D341Med (cell line): ENCODE data around the gene LRRC15.

Experiments
- DNase-seq: peaks from one replicate; pipeline ENCODE4 v3.0.0; 2012; ENCODE audit warnings: low spot score

LRRC15 gene

DNA sequence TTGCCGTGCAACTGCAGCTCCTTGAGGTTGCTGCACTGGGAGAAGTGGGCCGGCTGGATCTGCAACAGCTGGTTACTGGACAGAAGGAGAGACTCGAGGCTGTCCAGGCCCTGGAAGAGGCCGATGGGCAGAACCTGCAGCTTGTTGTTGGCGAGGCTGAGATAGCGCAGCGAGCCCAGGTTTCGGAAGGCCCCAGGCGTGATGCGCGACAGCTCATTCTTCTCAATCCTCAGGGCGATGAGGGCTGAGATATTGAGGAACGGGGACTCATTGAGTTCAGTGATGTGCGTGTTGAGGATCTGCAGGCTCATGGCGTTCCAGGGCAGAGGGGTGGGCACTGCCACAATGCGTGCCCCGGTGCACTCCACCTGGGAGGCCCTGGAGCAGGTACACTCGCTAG, 9.0 kb downstream of the LRRC15 start:
- no peak for DNase-seq

DNA sequence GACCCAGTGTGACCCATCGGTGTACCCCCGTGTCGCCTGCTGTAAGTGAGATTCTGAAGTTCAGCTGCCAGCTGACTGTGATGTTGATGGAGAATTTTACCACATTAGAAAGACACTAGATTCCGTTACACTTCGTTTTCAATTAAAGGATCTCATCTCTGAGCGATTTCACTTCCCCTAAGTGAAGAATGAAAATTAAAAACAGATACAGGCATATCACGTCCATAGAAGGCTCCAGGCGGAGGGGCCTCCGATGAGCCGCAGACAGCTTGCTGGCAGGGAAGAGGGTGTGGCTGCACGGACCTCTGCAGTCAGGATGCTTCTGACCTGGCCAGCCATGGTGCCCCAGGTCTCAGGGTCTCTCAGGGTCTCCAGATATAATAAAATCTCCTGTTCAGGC, 11.9 kb downstream of the LRRC15 start:
- DNase-seq = no peak

DNA sequence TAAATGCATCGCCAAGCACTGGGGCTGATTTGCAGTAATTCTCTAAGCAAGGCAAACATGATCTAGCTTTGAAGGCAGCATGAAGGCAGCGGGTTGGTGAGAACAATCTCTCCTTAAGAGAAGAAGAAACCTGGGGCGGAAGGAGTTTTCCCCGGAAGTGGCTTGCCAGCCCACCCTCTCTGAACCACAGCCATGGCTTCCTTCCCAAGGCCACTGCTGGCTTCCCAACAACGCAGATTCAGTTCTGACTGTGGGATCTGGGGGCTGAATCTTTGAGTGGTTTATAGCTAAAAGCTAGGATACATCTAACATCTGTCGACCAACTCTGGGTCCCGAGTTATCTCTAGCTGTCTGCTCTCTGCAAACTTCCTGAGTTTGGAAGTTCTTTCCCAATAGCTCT, 14.2 kb downstream of the LRRC15 start:
- no peak for DNase-seq

DNA sequence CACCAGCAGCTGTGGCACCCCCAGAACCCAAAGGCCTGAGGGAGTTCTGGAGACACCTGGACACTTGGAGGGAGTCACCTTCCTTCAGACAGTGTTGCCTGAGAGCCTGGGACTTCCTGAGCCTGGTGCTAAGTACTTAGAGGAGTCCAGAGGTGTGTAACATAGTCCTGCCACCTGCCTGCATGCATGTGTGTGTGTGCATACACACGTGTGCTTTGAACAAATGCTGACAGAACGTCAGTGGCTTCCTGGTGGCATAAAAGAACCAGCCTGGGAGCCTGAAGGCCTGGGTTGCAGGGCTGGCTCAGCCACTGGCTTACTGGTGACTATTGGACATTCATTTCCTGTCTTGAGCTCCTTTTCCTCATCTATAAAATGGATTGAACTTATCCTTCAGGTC, 15.2 kb downstream of the LRRC15 start:
- no peak for DNase-seq

DNA sequence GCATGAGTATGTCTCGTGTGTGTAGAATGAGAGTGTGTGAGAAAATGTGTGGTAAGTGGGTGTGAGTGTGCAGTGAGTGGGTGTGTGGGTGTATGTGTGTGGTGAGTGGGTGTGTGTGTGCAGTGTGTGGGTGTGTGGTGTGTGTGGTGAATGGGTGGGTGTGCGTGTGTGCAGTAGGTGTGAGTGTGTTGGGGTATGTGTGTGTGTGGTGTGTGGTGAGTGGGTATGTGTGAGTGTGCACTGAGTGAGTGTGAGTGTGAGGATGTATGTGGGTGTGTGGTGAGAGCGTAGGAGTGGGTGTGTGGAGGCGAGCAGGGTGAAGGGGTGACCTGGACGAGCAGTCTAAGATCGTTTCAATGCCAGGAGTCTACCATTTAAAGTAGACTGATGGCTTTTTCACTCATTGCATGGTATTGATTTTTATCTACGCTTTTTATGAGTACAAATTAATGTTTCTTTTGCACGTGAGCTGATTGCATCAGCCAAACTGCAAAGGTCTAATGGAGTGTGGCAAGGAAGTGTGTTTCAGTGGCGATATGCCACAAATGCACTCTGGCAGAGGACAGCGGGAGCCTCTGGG, 16.8 kb downstream of the LRRC15 start:
- no peak for DNase-seq

DNA sequence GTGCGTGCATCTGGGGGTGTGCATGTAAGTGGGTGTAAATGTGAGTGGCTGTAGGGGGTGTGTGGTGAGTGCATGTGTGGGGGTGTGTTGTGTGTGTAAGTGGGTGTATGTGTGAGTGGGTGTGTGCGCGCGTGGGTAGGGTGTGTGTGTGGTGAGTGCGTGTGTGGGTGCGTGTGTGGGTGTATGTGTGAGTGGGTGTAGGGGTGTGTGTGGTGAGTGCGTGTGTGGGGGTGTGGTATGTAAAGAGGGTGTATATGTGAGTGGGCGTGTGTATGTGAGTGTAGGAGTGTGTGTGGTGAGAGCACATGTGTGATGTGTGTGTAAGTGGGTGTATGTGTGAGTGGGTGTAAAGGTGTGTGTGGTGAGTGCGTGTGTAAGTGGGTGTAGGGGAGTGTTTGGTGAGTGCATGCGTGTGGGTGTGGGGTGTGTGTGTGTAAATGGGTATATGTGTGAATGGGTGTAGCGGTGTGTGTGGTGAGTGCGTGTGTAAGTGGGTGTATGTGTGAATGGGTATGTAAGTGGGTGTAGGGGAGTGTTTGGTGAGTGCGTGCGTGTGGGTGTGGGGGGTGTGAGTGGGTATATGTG, 17.5 kb downstream of the LRRC15 start:
- no peak for DNase-seq

DNA sequence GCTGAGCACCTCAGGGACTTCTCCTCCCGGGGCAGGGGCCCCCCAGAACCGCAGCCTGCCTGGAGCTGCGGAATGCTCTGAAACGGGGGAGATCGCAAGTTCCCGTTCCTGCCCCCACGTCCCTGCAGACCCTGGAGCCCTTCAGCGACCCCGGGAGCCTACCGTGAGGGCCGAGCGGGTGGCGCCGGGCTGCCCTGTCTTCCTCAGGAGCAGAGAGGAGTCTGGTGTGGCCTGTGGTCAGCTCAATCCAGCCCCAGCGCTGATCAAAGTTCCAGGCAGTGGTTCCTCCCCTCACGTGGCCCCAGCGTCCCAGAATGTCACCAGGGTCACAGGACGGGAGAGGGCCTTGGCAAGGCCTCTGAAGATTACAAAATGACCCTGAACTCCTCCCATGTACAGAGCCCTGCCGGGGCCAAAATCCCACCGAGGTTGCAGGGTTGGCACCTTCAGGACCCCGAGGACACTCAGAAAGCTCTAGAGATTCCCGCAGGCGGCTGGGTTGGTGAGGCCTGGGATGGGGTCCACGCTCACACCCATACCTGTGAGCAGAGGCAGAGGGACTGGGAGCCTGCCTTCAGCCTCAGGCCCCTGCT, 18.4 kb downstream of the LRRC15 start, which contains the start of gene CPN2:
Gene CPN2 (minus strand): TSS at position 249 of the 593 bp plus-strand sequence. CDS start 8,626 bp downstream, outside the sequence.
- no peak for DNase-seq

DNA sequence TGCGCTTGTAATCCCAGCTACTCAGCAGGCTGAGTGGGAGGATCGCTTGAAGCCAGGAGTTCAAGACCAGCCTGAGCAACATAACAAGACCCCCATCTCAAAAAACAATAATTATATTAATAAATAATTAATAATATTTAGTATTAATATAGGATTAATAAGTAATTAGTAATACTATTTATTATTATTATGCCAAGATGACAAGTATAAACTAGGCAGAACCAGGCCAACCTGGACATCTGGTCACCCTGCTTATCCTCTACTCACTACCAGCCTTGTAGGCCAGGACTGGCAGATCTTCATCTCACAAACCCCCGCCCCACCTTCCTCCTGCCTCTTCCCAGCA, 18.8 kb downstream of the LRRC15 start:
- DNase-seq = no peak

DNA sequence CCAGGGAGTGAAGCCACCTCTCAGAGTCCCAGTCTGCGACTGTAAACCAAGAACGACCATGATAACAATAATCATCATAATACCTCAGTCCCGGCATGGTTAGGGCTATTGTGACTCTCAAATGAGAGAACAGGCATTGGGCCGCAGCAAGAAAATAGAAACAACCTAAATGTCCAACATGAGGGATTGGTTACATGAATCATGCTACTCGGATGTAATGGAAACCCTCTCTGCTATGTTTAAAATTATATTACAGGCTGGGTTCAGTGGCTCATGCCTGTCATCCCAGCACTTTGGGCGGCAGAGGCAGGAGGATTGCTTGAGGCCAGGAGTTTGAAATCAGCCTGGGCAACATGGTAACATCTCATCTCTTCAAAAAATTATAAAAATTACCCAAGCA, 21.2 kb downstream of the LRRC15 start:
- DNase-seq = no peak

DNA sequence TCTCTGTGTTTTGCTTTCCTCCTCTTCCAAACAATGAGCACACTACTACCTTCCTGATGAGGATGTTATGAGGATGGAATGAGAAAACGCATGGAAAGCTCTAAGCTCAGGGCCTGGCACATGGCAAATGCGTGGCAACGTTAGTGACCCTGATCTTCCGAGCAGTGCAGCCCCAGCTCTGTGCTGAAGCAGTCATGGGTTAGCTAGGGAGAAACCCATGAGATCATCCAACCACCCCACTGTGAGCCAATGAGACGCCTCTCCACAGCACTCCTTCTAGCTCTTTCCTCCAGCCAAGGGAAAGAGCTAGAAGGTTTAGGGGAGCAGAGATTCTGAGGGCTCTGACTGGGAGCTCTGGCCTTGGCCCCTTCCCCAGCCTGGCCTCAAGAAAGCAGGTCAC, 22.9 kb downstream of the LRRC15 start:
- DNase-seq = no peak

DNA sequence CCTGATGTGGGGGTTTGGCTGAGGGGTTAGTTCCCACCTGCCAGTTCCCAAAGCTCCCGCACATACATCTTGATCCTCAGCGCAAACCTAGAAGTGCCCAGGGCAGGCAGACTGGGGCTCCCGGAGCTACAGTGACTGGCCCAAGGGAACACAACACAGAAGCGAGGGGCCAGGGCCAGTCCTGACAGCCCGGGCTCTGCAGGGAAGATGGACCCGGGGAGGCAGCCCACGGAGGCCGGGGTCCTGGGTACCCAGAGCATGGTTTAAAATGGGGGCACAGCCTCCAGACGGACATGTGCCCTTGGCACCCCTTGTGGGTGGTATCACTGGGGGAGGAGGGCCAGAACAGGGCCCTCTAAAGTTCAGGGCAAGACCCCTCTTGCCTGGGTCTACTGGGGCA, 23.5 kb downstream of the LRRC15 start:
- no peak for DNase-seq

DNA sequence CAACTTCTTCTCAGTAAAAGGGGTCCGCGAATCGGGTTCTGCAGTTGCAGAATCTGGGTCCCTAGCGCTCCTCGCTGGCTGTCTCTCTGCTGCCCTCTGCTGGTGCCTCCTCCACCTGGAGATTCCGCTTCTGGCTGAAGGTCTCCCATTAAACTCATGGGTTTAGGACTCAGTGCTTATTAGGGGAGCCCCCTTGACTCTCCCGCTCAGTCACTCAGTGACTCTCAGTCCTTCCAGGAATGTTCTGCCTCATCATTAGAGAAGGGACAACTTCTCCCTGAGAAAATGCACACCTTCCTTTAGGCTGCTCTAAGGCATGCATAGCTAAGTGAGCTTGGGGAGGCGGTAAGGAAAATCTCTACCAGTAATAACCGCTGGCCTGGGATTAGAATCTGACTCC, 25.5 kb downstream of the LRRC15 start:
- DNase-seq = peak; percentile 88

DNA sequence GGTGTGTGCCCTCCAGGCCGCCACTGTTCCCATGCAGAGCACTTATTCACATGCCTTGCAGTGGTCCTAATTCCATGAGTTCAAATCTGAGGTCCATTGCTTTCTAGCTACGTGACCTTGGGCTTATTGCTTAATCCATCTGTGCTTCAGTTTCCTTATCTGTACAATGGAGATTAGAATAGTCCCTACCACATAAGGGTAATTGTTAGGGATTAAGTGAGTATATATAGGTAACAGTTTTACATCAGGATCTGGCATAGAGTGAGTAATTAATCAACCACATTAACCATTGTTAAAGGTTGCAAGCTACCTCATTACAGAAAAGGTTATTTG, 26.0 kb downstream of the LRRC15 start:
- DNase-seq = no peak

DNA sequence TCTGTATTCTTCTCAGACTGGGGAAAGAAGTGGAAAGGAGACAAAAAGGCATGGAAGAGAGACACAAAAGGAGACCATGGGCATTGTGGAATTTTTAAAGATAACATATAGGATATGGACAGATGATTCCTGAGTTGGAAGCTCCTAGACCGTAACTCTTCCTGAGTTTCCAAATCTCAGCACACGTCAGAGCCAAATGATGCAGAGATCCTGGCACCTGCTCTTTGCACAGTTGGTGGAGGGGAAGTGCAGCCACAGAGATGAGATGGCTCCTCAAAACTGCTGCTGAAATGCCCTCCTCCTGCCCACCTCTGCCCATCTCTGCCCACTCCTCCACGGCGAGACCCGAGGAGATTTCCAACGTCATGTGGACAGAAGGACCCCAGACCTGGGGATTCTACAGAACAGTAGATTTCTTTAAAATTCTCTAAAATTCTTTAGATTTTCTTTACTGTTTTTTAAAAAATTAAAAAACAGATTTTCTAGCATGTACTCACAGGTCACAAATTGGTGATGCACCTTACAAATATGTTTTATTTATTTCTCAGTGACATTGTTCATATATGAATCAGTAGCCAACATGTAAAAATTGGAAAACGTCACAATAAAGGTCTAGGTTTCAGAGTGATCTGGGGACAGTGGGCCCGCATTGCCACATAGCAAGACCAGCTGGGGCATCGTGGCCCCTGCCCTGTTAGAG, 26.5 kb downstream of the LRRC15 start:
- DNase-seq = no peak

DNA sequence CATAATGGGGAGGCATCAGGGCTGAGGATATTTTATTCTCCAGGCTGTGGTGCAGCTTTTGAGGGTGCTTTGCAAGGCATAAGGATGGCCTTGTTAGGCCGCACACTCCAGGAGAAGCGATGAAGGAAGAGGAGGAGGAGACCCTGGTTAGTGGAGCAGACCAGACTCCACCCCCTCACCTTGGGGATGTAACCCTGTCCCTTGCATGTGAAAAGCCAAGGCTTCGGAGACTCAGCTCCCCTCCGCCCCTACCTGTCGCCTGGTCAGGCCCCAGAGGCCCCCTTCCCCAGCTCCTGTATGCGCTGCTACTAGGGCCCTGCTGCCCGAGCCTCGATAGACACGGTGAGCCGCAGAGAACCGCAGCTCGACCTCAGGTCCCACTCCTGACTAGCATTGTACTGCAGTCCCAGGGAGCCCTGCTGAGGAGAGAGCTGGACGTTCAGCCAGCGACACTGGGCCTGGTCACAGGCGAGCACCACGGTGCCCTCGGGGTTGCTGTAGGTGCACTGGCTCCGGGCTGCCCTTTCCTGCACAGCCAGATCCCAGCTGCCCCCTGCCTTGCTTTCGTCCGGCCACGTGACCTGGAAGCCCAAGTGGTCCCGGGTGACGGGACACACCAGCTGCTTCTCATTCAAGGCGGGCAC, 28.7 kb downstream of the LRRC15 start:
- DNase-seq = no peak

DNA sequence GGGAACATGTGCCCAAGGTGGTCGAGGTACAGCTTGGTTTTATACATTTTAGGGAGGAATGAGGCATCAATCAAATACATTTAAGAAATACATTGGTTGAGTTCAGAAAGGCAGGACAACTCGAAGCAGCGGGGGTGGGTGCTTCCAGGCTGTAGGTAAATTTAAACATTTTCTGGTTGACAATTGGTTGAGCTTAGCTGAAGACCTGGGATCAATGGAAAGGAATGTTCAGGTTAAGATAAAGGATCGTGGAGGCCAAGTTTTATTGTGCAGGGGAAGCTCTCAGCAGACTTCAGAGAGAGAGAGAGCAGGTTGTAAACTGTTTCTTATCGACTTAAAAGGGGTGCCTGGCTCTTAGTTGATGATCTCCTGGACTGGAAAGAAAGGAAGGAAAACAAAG, 29.7 kb downstream of the LRRC15 start:
- no peak for DNase-seq

DNA sequence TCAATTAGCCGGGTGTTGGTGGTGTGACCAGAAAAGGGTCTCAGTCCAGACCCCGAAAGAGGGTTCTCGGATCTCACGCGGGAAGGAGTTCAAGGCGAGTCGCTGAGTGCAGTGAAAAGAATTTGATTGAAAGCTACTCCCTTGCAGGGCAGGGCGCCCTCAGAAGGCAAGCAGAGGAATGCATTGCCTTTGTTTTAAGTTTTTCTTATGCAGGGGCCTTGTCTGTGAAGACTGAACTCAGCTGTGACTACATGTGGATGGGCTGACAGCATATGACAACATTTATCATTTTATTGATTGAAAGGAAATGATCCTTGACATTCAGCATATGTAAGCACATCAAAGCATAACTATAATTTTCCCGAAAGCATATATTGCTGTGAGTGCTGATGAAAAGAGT, 30.2 kb downstream of the LRRC15 start:
- no peak for DNase-seq

DNA sequence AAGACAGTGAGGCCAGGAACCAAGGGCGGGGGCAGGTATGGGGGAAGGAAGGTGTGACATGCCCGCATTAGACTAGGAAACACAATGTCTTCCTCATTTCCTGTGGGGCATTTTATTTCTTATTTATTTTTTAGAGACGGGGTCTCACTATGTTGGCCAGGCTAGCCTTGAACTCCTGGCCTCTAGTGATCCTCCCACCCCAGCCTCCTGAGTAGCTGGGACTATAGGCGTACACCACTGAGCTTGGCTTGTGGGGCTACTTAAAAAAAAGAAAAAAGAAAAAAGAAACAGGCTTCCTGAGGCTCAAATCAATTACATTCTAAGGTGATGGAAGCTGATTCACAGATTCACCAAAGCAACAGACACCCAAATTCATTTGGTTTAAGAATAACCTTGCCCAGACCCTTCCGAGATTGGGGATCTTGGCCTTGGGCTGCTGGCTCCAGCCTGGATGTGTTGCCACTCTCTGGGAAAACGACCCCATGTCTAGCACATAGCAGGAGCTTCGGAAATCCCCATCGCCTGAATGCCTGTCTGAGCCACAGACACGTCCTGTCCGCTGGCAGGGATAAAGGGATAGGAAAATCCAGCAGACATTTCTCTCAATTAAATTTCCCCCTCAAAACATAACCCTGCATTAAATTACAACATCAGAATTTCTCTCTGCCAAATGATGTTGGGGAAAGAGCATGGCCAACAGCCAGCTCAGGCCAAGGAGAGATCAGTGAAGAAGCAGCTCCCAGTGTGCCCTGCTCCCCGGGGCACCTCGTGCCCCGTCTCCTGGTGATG, 31.4 kb downstream of the LRRC15 start:
- no peak for DNase-seq

DNA sequence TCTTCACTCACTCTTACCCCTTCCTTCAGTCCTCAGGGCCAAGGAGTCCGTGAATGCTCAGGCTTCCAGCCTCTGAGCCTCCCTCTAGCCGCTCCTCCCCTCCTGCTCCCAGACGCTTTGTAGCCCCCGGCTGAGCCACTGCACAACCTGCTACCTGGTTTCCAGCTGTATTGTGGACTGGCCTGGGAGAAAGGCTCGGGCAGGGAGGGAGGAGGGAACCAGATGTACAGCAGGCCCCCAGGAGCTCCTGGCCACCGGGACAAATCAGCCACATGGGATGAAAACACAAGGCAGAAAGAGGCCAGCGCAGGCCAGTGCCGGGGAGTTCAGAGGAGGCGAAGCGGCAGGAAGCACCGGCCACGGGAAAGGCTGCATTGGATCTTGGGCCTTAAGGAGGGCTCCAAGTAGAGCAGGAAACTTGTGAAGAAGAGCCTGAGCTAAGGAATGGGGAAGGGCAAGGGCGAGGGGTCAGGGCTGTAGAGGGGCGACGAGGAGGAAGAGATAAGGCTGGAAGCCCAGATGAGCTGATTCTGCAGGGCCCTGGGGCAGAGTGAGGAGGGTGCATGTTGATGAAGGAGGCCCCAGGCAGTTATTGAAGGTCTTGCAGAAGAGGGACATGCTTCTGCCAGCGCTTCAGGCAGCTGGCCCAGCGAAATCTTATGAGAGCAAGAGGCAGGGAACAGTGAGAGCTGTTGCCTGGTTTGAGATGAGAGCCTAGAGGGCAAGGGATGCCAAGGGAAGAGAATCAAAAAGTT, 32.8 kb downstream of the LRRC15 start:
- no peak for DNase-seq

DNA sequence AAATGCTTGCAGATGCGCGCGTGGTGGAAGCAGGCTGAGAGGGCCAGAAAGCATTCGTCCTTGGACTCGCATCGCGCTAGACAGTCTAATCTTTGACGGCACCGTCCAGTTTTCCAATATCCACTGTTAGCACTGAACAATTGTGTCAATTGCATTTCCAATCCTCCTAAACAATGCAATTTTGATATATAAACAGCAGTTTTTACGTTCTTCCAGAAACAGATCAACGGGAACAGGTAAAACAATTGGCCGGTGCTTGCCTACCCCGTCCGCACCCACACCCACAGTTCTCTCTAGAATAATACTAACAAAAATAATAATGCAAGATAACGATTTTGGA, 35.6 kb downstream of the LRRC15 start:
- DNase-seq = no peak

DNA sequence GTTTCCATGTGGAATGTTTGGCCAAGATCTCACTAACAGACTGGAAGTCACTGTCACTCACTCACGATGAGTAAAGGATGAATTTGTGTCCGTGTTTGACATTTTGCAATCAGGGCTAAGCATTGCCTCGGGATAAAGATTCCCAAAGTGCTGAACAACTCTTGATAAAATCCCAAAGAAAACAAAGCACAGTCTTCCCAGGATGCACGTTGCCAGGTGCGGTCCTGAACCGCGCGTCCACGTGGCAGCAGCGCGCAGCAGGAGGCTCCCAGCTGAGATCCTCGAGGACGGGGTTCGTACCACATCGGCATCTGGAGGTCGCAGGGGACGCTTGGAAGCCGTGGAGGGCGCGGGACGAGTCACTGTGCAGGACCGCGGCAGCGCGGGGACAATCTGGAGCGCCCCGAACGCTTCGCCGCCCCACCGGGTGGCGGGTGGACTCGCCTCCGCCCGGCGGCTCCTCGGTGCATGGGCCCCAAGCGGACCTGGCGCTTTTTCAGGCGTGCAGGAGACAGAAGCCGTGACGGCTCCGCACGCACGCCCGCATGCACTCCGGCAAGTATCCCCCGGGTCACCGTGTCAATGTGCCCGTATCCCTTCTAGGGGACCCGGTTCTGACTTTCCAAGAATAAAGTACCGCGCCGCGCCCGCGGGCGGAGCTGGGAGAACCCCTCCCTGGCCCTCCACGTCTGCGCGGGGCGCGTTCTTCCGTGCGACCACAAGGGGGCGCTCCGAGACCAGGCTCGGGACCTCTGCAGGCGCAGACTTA, 36.1 kb downstream of the LRRC15 start:
- DNase-seq = peak; percentile 92
